Karpas-422 (cell line): ENCODE data around the gene GAPDH. TPM values are rescaled to one million over a fixed set of nuclear protein-coding genes. Genes with fewer than 3 reads are reported as not detected.
A peak's percentile ranks its signal among the peaks of the same experiment; 100 is the strongest.
"Not testable (repeated sequence)": the region's sequence is repeated elsewhere in the genome, so short reads cannot be mapped to it uniquely, and the experiment has no call there.

ENCODE experiments used
- DNase-seq: peaks from one replicate; pipeline ENCODE4 v3.0.0-alpha.2; 2015
- H2AFZ ChIP-seq: fragments of 200-600 bp; sonication (generic); 2 replicates; pipeline ENCODE4 v1.6.1; 2014; ENCODE audit warnings: antibody characterized with exemption, low read length, mixed read lengths
- H3K27ac ChIP-seq: fragments of 200-600 bp; sonication (generic); 2 replicates; pipeline ENCODE4 v1.5.1; 2014; ENCODE audit warnings: mild to moderate bottlenecking, low read length, moderate library complexity
- H3K27me3 ChIP-seq: fragments of 200-600 bp; sonication (generic); 2 replicates; pipeline ENCODE4 v1.6.1; 2014; ENCODE audit warnings: low read length, mixed read lengths
- H3K36me3 ChIP-seq: fragments of 200-600 bp; sonication (generic); 2 replicates; pipeline ENCODE4 v1.6.1; 2014; ENCODE audit warnings: low read length, mixed read lengths; ENCODE audit not compliant: insufficient read depth
- H3K4me1 ChIP-seq: fragments of 200-600 bp; sonication (generic); 2 replicates; pipeline ENCODE4 v1.6.1; 2014; ENCODE audit warnings: mild to moderate bottlenecking, low read length, mixed read lengths
- H3K4me2 ChIP-seq: fragments of 200-600 bp; sonication (generic); 2 replicates; pipeline ENCODE4 v1.6.1; 2014; ENCODE audit warnings: low read length, low read depth, mild to moderate bottlenecking; ENCODE audit not compliant: poor library complexity, severe bottlenecking
- H3K4me3 ChIP-seq: fragments of 200-600 bp; sonication (generic); 2 replicates; pipeline ENCODE4 v1.5.1; 2014; ENCODE audit warnings: mild to moderate bottlenecking, antibody characterized with exemption, low read length, mixed read lengths
- H3K79me2 ChIP-seq: fragments of 200-600 bp; sonication (generic); 2 replicates; pipeline ENCODE4 v1.6.1; 2014; ENCODE audit warnings: mild to moderate bottlenecking, low read length, mixed read lengths
- H3K9ac ChIP-seq: fragments of 200-600 bp; sonication (generic); 2 replicates; pipeline ENCODE4 v1.6.0; 2014; ENCODE audit warnings: low read length
- H3K9me2 ChIP-seq: fragments of 200-600 bp; sonication (generic), shearing (Covaris generic); replicated peaks from 2 replicates; pipeline ENCODE4 v1.6.0; 2014; ENCODE audit warnings: mild to moderate bottlenecking, low read length, moderate library complexity; ENCODE audit not compliant: insufficient read depth
- H3K9me3 ChIP-seq: fragments of 300-700, 200-600 bp; sonication (generic); 2 replicates; pipeline ENCODE4 v1.6.1; 2014; ENCODE audit warnings: low read length, mixed read lengths
- H4K20me1 ChIP-seq: fragments of 200-600 bp; sonication (generic); 2 replicates; pipeline ENCODE4 v1.6.1; 2014; ENCODE audit warnings: mild to moderate bottlenecking, antibody characterized with exemption, low read length, low read depth; ENCODE audit not compliant: insufficient read depth
- total RNA-seq: library from RNA; depleted of rRNA; stranded (reverse); fragments of >200 nt; shearing (Covaris generic); gene quantifications from 2 replicates; pipeline ENCODE4 v1.2.3, GENCODE V29; 2014; ENCODE audit warnings: low replicate concordance

The GAPDH gene
- total RNA-seq, 1 experiment from 2014 or later: 13,828 TPM

DNA sequence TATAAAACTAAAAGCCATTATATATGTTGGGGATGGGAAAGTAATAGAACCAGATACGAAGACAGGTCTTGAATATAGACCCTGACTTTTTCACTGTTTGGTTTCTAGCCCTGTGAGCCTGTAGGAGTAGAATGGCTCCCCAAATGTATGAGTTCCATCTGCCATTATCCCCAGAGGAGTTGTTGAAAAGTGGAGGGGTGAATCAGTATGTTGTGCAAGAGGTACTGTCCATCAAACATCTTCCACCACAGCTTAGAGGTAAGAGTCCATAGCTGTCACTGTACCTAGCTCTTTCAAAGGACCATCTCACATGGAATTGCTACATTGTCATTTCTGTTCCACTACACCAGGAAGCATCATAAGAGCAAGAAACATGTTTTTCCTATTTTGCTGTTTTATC lies 39.3 kb upstream of the GAPDH start:
- Histone ChIP-seq H3K9ac (peak overlapping the region; percentile 94), H3K9me3 (no peaks in the 10 kb centered on the region), H3K27ac (peak overlapping the region; percentile 98), H3K4me3 (peak overlapping the region; percentile 93), H3K27me3 (no peaks in the 10 kb centered on the region), H4K20me1 (no peaks in the 10 kb centered on the region), H3K36me3 (peaks cover 39% of the 10 kb centered on the region), H3K4me2 (peak overlapping the region; percentile 90), H3K4me1 (peaks cover 39% of the 10 kb centered on the region), H2AFZ (no peak overlapping the region), H3K79me2 (peaks cover 45% of the 10 kb centered on the region), H3K9me2 (no peaks in the 10 kb centered on the region)
- peak; percentile 82 for DNase-seq

GRCh38 chr12:6497291-6497690 lies 37.0 kb upstream of the GAPDH start:
- H2AFZ ChIP-seq, H3K4me3 ChIP-seq, DNase-seq, H3K9me3 ChIP-seq, H3K4me2 ChIP-seq, H3K9ac ChIP-seq, H4K20me1 ChIP-seq, H3K27me3 ChIP-seq, H3K9me2 ChIP-seq: not testable (repeated sequence)
- Histone ChIP-seq H3K27ac (peak overlapping the region; percentile 98; the same call in 1 of the 2 replicates), H3K36me3 (peaks cover 49% of the 10 kb centered on the region), H3K4me1 (peaks cover 33% of the 10 kb centered on the region), H3K79me2 (peaks cover 58% of the 10 kb centered on the region)

GRCh38 chr12:6500466-6500865 lies 33.9 kb upstream of the GAPDH start:
- no peaks in the 10 kb centered on the region for H4K20me1 ChIP-seq
- H3K36me3 ChIP-seq: peaks cover 55% of the 10 kb centered on the region
- H3K4me2 ChIP-seq: no peak overlapping the region
- no peaks in the 10 kb centered on the region for H3K27me3 ChIP-seq
- H3K27ac ChIP-seq: no peak overlapping the region; the same call in 1 of the 2 replicates
- H3K9me3 ChIP-seq: no peaks in the 10 kb centered on the region
- H3K4me1 ChIP-seq: peaks cover 13% of the 10 kb centered on the region
- peaks cover 65% of the 10 kb centered on the region for H3K79me2 ChIP-seq
- H3K9ac ChIP-seq: 0 out of 2 replicates have a peak overlapping the region, but pooled peaks have one; percentile 24
- H3K4me3 ChIP-seq: no peak overlapping the region
- DNase-seq: no peak
- no peaks in the 10 kb centered on the region for H3K9me2 ChIP-seq
- no peak overlapping the region for H2AFZ ChIP-seq

GRCh38 chr12:6507102-6507998 lies 27.0 kb upstream of the GAPDH start:
- no peaks in the 10 kb centered on the region for H3K4me1 ChIP-seq
- peaks cover 52% of the 10 kb centered on the region for H3K79me2 ChIP-seq
- no peak overlapping the region for H3K9ac ChIP-seq
- H3K27ac ChIP-seq: no peak overlapping the region
- H3K36me3 ChIP-seq: peaks cover 44% of the 10 kb centered on the region
- H2AFZ ChIP-seq: no peak overlapping the region
- H3K4me3 ChIP-seq: no peak overlapping the region
- H3K4me2 ChIP-seq: no peak overlapping the region
- no peaks in the 10 kb centered on the region for H3K27me3 ChIP-seq
- no peak for DNase-seq
- no peaks in the 10 kb centered on the region for H3K9me2 ChIP-seq
- H4K20me1 ChIP-seq: no peaks in the 10 kb centered on the region
- H3K9me3 ChIP-seq: no peaks in the 10 kb centered on the region

- Histone ChIP-seq H2AFZ (no peak overlapping the region), H3K4me3 (no peak overlapping the region), H3K27ac (no peak overlapping the region), H3K36me3 (peaks cover 49% of the 10 kb centered on the region), H3K4me1 (no peaks in the 10 kb centered on the region), H3K9ac (no peak overlapping the region), H3K4me2 (no peak overlapping the region), H3K27me3 (no peaks in the 10 kb centered on the region), H4K20me1 (no peaks in the 10 kb centered on the region), H3K79me2 (peaks cover 49% of the 10 kb centered on the region), H3K9me2 (no peaks in the 10 kb centered on the region), H3K9me3 (no peaks in the 10 kb centered on the region)
- no peak for DNase-seq
Measured at GRCh38 chr12:6508087-6508486, 26.2 kb upstream of the GAPDH start.

- Histone ChIP-seq H3K9me3 (no peaks in the 10 kb centered on the region), H3K9me2 (no peaks in the 10 kb centered on the region), H4K20me1 (no peaks in the 10 kb centered on the region), H3K4me1 (no peaks in the 10 kb centered on the region), H3K27me3 (no peaks in the 10 kb centered on the region), H3K79me2 (0 out of 2 replicates have a peak, but pooled peaks cover 4% of the 10 kb centered on the region), H2AFZ (no peak overlapping the region), H3K4me2 (no peak overlapping the region), H3K9ac (no peak overlapping the region), H3K36me3 (peaks cover 69% of the 10 kb centered on the region), H3K4me3 (no peak overlapping the region), H3K27ac (no peak overlapping the region)
- DNase-seq: no peak
Measured at GRCh38 chr12:6520186-6520585, 14.1 kb upstream of the GAPDH start.

DNA sequence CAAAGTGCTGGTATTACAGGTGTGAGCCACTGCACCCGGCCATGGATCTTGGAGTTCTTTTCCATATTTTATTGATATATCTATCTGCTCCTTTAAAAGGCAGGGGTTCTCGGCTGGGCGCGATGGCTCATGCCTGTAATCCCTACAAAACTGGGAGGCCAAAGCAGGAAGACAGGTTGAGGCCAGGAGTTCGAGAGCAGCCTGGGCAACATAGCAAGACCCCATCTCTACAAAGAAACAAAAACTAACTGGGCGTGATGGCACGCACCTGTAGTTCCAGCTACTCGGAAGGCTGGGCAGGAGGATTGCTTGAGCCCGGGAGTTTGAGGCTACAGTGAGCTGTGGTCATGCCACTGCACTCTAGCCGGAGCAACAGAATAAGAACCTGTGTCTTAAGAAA lies 12.1 kb upstream of the GAPDH start:
- Histone ChIP-seq H3K36me3 (peaks cover 73% of the 10 kb centered on the region), H3K79me2 (0 out of 2 replicates have a peak, but pooled peaks cover 4% of the 10 kb centered on the region), H3K4me2 (no peak overlapping the region), H3K9me3 (no peaks in the 10 kb centered on the region), H3K4me3 (no peak overlapping the region), H3K27me3 (no peaks in the 10 kb centered on the region), H2AFZ (no peak overlapping the region), H3K9me2 (no peaks in the 10 kb centered on the region), H3K4me1 (no peaks in the 10 kb centered on the region), H4K20me1 (no peaks in the 10 kb centered on the region), H3K9ac (no peak overlapping the region), H3K27ac (no peak overlapping the region)
- no peak for DNase-seq

DNA sequence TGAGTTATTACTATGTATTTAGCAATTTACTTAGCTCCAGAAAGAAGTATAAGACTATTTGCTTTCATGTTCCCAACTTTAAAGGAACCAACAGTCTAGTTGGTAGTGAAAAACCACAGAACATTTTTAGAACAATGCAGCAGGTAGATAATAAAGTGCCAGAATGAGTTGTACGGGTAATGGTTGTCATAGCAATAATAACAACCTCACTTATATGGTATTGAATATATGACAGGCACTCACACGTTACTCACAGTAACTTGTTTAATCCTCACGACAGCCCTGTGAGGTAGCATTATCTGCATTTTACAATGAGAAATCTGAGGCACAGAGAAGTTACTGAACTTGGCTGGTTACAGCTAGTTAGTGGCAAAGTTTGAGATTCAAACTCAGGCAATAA lies 10.6 kb upstream of the GAPDH start:
- Histone ChIP-seq H3K9me3 (no peaks in the 10 kb centered on the region), H2AFZ (no peak overlapping the region), H3K4me3 (no peak overlapping the region), H3K27ac (no peak overlapping the region), H3K4me1 (no peaks in the 10 kb centered on the region), H3K79me2 (0 out of 2 replicates have a peak, but pooled peaks cover 4% of the 10 kb centered on the region), H3K9me2 (no peaks in the 10 kb centered on the region), H3K27me3 (no peaks in the 10 kb centered on the region), H3K9ac (no peak overlapping the region), H3K4me2 (no peak overlapping the region), H4K20me1 (no peaks in the 10 kb centered on the region), H3K36me3 (peaks cover 76% of the 10 kb centered on the region)
- no peak for DNase-seq
